ENCODE measurements around the gene MTM1. TPM values are rescaled to one million over a fixed set of nuclear protein-coding genes. Genes with fewer than 3 reads are reported as not detected.

The MTM1 gene
- polyA plus RNA-seq, 3 donors, result 6.5 to 23.4 (median 17.0) TPM

DNA sequence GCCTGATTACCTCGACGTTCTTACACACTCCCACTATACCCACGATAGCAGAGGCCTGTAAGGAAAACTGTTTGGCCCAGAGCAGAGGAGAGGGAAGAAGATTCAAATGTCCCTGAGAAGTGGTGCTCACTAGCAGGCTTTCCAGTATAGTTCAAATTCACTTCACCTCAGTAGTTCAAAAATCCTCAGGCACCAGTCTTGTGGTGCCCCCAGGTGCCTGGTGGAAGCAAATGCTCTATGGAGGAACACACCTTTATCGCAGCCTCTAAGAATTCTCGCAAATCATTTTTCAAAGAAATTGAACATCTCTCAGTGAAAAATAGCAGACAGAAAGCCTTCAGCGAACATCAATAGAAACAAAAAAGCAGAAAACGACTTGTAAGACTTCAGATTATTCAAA is 112.6 kb downstream of the MTM1 start:
- Histone ChIP-seq H2AFZ (ENCODE audit: insufficient read depth, low read depth, low read length, poor library complexity, severe bottlenecking) (no peak overlapping the region), H3K4me2 (replicated peaks; ENCODE audit: extremely low read depth, low read length, poor library complexity, severe bottlenecking) (no peak overlapping the region), H3K27me3 (ENCODE audit: control insufficient read depth in 2 of 2, insufficient read depth in 2 of 2, low read length in 2 of 2) (no peaks in the 10 kb centered on the region), H4K20me1 (ENCODE audit: insufficient read depth, low read length) (no peaks in the 10 kb centered on the region), H3K79me2 (ENCODE audit: insufficient read depth, low read length) (no peaks in the 10 kb centered on the region), H3K9ac (ENCODE audit: insufficient read depth, low read length, poor library complexity, severe bottlenecking) (no peak overlapping the region), H3K4me3 (replicated peaks in 1 of 3; ENCODE audit: low read depth in 2 of 3, low read length in 3 of 3) (no peak overlapping the region), H3K9me3 (replicated peaks in 1 of 2; ENCODE audit: control insufficient read depth in 1 of 2, insufficient read depth in 1 of 2, low read length in 2 of 2) (peaks cover 0 to 7% of the 10 kb centered on the region in 2 donors), H3K4me1 (ENCODE audit: control insufficient read depth in 1 of 2, insufficient read depth in 2 of 2, low read length in 2 of 2) (no peaks in the 10 kb centered on the region), H3K36me3 (replicated peaks in 1 of 2; ENCODE audit: control insufficient read depth in 1 of 2, insufficient read depth in 2 of 2, low read length in 2 of 2) (no peaks in the 10 kb centered on the region), H3K27ac (ENCODE audit: low read depth in 1 of 2, low read length in 2 of 2) (no peak overlapping the region)
- H3K4me3 Mint-ChIP-seq, result no peak overlapping the region
- no peaks in the 10 kb centered on the region for H3K36me3 Mint-ChIP-seq
- H3K4me1 Mint-ChIP-seq, result peaks cover 2% of the 10 kb centered on the region
- H3K27ac Mint-ChIP-seq, result no peak overlapping the region
- intact Hi-C loops (cut with micrococcal nuclease), result no loop called here
- TF ChIP-seq, protein P1, sequence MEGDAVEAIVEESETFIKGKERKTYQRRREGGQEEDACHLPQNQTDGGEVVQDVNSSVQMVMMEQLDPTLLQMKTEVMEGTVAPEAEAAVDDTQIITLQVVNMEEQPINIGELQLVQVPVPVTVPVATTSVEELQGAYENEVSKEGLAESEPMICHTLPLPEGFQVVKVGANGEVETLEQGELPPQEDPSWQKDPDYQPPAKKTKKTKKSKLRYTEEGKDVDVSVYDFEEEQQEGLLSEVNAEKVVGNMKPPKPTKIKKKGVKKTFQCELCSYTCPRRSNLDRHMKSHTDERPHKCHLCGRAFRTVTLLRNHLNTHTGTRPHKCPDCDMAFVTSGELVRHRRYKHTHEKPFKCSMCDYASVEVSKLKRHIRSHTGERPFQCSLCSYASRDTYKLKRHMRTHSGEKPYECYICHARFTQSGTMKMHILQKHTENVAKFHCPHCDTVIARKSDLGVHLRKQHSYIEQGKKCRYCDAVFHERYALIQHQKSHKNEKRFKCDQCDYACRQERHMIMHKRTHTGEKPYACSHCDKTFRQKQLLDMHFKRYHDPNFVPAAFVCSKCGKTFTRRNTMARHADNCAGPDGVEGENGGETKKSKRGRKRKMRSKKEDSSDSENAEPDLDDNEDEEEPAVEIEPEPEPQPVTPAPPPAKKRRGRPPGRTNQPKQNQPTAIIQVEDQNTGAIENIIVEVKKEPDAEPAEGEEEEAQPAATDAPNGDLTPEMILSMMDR (IDR thresholded peaks at IDR 0.05), result no peak
- H3K9me3 Mint-ChIP-seq, result peaks cover 2 to 11% (median 6%) of the 10 kb centered on the region in 7 donors
- no peak for DNase-seq
- peaks cover 1 to 9% (median 4%) of the 10 kb centered on the region in 3 donors for H3K27me3 Mint-ChIP-seq (ENCODE audit: low read depth in 3 of 3)
- no CpG with 5 or more reads among the region's 7 CpGs for WGBS (ENCODE audit: insufficient coverage)

DNA sequence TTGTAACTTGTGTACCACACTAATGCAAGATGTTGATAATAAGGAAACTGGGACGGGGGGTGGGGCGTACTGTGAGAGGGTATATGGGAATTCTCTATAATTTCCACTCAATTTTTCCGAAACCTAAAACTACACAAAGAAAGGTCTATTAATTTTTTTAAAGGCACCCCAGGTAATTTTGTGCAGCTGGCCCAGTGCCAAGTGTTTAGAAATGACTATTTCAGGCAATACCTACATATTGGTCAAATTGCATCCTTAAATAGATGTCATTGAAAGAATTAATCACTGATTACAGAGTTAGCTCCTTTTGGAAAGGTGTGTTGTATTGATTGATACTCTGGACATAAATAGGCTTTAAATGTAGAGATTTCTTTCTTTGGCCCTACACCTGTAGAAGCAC is 114.7 kb downstream of the MTM1 start:
- intact Hi-C loops (cut with micrococcal nuclease), result loop anchor here in 1 of 2 donors (2.0 kb wide), 1 partner anchor 34 kb away; no protein-coding TSS in a partner anchor
- WGBS (ENCODE audit: insufficient coverage), result no CpG with 5 or more reads among the region's 3 CpGs
- Histone ChIP-seq H3K27ac (ENCODE audit: low read depth in 1 of 2, low read length in 2 of 2) (no peak overlapping the region), H3K27me3 (ENCODE audit: control insufficient read depth in 2 of 2, insufficient read depth in 2 of 2, low read length in 2 of 2) (no peaks in the 10 kb centered on the region), H3K9me3 (replicated peaks in 1 of 2; ENCODE audit: control insufficient read depth in 1 of 2, insufficient read depth in 1 of 2, low read length in 2 of 2) (no peaks in the 10 kb centered on the region), H3K4me2 (replicated peaks; ENCODE audit: extremely low read depth, low read length, poor library complexity, severe bottlenecking) (no peak overlapping the region), H3K9ac (ENCODE audit: insufficient read depth, low read length, poor library complexity, severe bottlenecking) (no peak overlapping the region), H3K79me2 (ENCODE audit: insufficient read depth, low read length) (no peaks in the 10 kb centered on the region), H4K20me1 (ENCODE audit: insufficient read depth, low read length) (no peaks in the 10 kb centered on the region), H2AFZ (ENCODE audit: insufficient read depth, low read depth, low read length, poor library complexity, severe bottlenecking) (no peak overlapping the region), H3K4me1 (ENCODE audit: control insufficient read depth in 1 of 2, insufficient read depth in 2 of 2, low read length in 2 of 2) (peaks cover 8 to 11% of the 10 kb centered on the region in 2 donors), H3K4me3 (replicated peaks in 1 of 3; ENCODE audit: low read depth in 2 of 3, low read length in 3 of 3) (no peak overlapping the region), H3K36me3 (replicated peaks in 1 of 2; ENCODE audit: control insufficient read depth in 1 of 2, insufficient read depth in 2 of 2, low read length in 2 of 2) (no peaks in the 10 kb centered on the region)
- no peaks in the 10 kb centered on the region for H3K9me3 Mint-ChIP-seq
- peaks cover 1 to 11% (median 4%) of the 10 kb centered on the region in 3 donors for H3K27me3 Mint-ChIP-seq (ENCODE audit: low read depth in 3 of 3)
- no peak for DNase-seq
- H3K27ac Mint-ChIP-seq, result no peak overlapping the region
- peaks cover 14% of the 10 kb centered on the region for H3K4me1 Mint-ChIP-seq
- TF ChIP-seq, protein P1 (IDR thresholded peaks at IDR 0.05), result no peak
- H3K4me3 Mint-ChIP-seq, result no peak overlapping the region
- H3K36me3 Mint-ChIP-seq, result no peaks in the 10 kb centered on the region

All from CD14-positive monocyte (primary cell).